Measurements from ENCODE around the gene DLGAP4. TPM values are rescaled to one million over a fixed set of nuclear protein-coding genes. Genes with fewer than 3 reads are reported as not detected.
A peak's percentile ranks its signal among the peaks of the same experiment; 100 is the strongest.

DLGAP4 gene
- total and polyA plus RNA-seq, 9 of the 15 experiments (the other 6 are each of a cell fraction or from before 2014, with no cell fraction given): 0.31 to 34.1 (median 4.5) TPM

DNA sequence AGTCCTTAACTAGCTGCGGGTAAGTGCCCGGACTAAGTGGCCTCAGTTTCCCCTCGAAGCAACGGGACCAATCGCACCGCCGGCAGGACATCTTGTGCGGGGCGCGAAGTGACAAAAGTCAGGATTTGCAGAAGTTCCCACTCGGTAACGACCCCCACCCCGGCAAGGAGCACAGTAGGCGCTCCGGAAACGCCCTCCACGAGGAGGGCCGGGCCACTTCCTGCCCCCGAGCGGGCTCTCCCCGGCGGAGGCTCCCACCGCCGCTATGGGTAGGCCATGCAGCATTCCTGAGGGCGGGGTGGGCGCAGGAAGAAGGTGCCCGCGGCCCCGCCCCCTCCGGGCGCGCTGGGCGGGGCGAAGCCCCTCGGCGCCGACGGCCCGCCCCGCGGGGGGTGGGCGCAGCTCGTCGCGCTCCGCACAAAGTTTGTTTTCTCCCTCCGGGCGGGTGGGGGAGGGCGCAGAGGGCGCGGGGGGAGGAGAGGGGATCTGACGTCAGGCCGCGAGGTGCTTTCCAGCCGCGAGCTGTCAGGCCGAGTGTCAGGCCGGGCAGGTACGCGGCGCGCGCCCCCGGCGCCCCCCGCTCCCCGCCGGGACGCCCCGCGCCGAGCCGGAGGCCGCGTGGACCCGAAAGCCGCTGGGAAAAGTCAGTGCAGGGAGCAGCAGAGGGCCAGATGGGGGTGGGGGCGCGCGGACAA is 267.1 kb downstream of the DLGAP4 start, which contains the start of gene TGIF2 (continued):
- TF ChIP-seq ZNF830 (CRISPR knock-in tag; IDR thresholded peaks at IDR 0.05) (no peak), DIDO1 (tag; IDR thresholded peaks at IDR 0.05; ENCODE audit: low read depth) (no peak), ZNF639 (CRISPR knock-in tag; conservative IDR thresholded peaks at IDR 0.05 in 1 of 2, IDR thresholded peaks at IDR 0.05 in 1 of 2) (no peak; a peak in 1 of 4 replicates), CTBP1 (IDR thresholded peaks at IDR 0.05; ENCODE audit: borderline replicate concordance) (peak; percentile 63; the same call in 1 of the 2 replicates), ZNF507 (tag; conservative IDR thresholded peaks at IDR 0.05) (no peak), KAT7 (CRISPR knock-in tag; IDR thresholded peaks at IDR 0.05; ENCODE audit: borderline replicate concordance) (no peak), SMC3 (conservative IDR thresholded peaks at IDR 0.05; ENCODE audit: insufficient read depth, low read depth, low read length) (no peak), HDAC3 (IDR thresholded peaks at IDR 0.05; ENCODE audit: borderline replicate concordance, partially characterized antibody) (no peak), RCOR1 (IDR thresholded peaks at IDR 0.05; ENCODE audit: borderline replicate concordance in 1 of 2, low read depth in 2 of 2, low read length in 2 of 2) (no peak), ATF7 (IDR thresholded peaks at IDR 0.05) (0 out of 2 replicates have a peak, but pooled peaks have one; percentile 7), NCOA1 (IDR thresholded peaks at IDR 0.05; ENCODE audit: low read depth) (no peak), HBP1 (CRISPR knock-in tag; IDR thresholded peaks at IDR 0.05) (no peak), ZFX (CRISPR knock-in tag; IDR thresholded peaks at IDR 0.05) (peak; percentile 83), ZBTB7A (IDR thresholded peaks at IDR 0.05; ENCODE audit: borderline replicate concordance, control insufficient read depth, low read depth, low read length) (peak; percentile 97), MYBL2 (IDR thresholded peaks at IDR 0.05; ENCODE audit: low read depth) (no peak), MYBL2 (CRISPR knock-in tag; IDR thresholded peaks at IDR 0.05; ENCODE audit: borderline replicate concordance) (no peak), ZC3H11A (IDR thresholded peaks at IDR 0.05; ENCODE audit: low read depth, low read length) (no peak), SIN3A (IDR thresholded peaks at IDR 0.05; ENCODE audit: borderline replicate concordance in 2 of 2, control insufficient read depth in 1 of 2, low read depth in 2 of 2, low read length in 2 of 2) (no peak; a peak in 1 of 4 replicates), ZBTB12 (CRISPR knock-in tag; IDR thresholded peaks at IDR 0.05) (no peak), E4F1 (CRISPR knock-in tag; IDR thresholded peaks at IDR 0.05; ENCODE audit: borderline replicate concordance) (no peak), FIP1L1 (IDR thresholded peaks at IDR 0.05; ENCODE audit: low read depth, low read length, poor library complexity, severe bottlenecking) (peak; percentile 66)

Measured in K562 (cell line).